CD14-positive monocyte (primary cell): ENCODE data around the gene TSPAN15. TPM values are rescaled to one million over a fixed set of nuclear protein-coding genes. Genes with fewer than 3 reads are reported as not detected.

Experiments used
- DNase-seq, 3 donors: peaks; one replicate each; pipeline ENCODE4 v3.0.0-alpha.2; 2011 to 2022
- H2AFZ ChIP-seq: 2 replicates; pipeline ENCODE4 v1.6.0; 2012; ENCODE audit warnings: mild to moderate bottlenecking, low read depth, low read length, inconsistent platforms; ENCODE audit not compliant: insufficient read depth, poor library complexity, severe bottlenecking
- H3K27ac ChIP-seq, 2 donors: 1 replicate in 1 of 2; 2 replicates in 1 of 2; pipeline ENCODE4 v1.5.1; 2012 to 2013; ENCODE audit warnings: low read length in 2 of 2, control low read depth in 1 of 2, inconsistent platforms in 1 of 2, low read depth in 1 of 2, mild to moderate bottlenecking in 1 of 2
- H3K27me3 ChIP-seq, 2 donors: one replicate each; pipeline versions ENCODE4 v1.6.0 to v1.6.1; 2011 to 2013; ENCODE audit warnings: low read length in 2 of 2; ENCODE audit not compliant: control insufficient read depth in 2 of 2, insufficient read depth in 2 of 2
- H3K36me3 ChIP-seq, 2 donors: replicated peaks in 1 of 2; 1 replicate in 1 of 2; 2 replicates in 1 of 2; pipeline versions ENCODE4 v1.5.1 to v1.6.1; 2012 to 2013; ENCODE audit warnings: low read length in 2 of 2, control low read depth in 1 of 2, inconsistent platforms in 1 of 2, mild to moderate bottlenecking in 1 of 2; ENCODE audit not compliant: insufficient read depth in 2 of 2, control insufficient read depth in 1 of 2
- H3K4me1 ChIP-seq, 2 donors: 1 replicate in 1 of 2; 2 replicates in 1 of 2; pipeline versions ENCODE4 v1.5.1 to v1.6.1; 2012 to 2013; ENCODE audit warnings: low read length in 2 of 2, control low read depth in 1 of 2, inconsistent platforms in 1 of 2, mild to moderate bottlenecking in 1 of 2, moderate library complexity in 1 of 2; ENCODE audit not compliant: insufficient read depth in 2 of 2, control insufficient read depth in 1 of 2
- H3K4me2 ChIP-seq: replicated peaks from 2 replicates; pipeline ENCODE3; 2012; ENCODE audit warnings: low read length, moderate library complexity, mild to moderate bottlenecking; ENCODE audit not compliant: poor library complexity, severe bottlenecking; ENCODE audit errors: extremely low read depth
- H3K4me3 ChIP-seq, 3 experiments: fragments of 200-600 bp in 1 of 3; sonication (generic) in 1 of 3; replicated peaks in 1 of 3; 1 replicate in 2 of 3; 2 replicates in 1 of 3; pipeline ENCODE4 v1.5.1; 2011 to 2013; ENCODE audit warnings: low read length in 3 of 3, mild to moderate bottlenecking in 3 of 3, control low read depth in 2 of 3, low read depth in 2 of 3, inconsistent platforms in 1 of 3, moderate library complexity in 1 of 3
- H3K79me2 ChIP-seq: 2 replicates; pipeline ENCODE4 v1.6.0; 2012; ENCODE audit warnings: mild to moderate bottlenecking, control low read depth, inconsistent platforms, low read length, moderate library complexity; ENCODE audit not compliant: insufficient read depth
- H3K9ac ChIP-seq: 2 replicates; pipeline ENCODE4 v1.6.0; 2017; ENCODE audit warnings: low read length, mild to moderate bottlenecking; ENCODE audit not compliant: insufficient read depth, poor library complexity, severe bottlenecking
- H3K9me3 ChIP-seq, 2 donors: replicated peaks in 1 of 2; 1 replicate in 1 of 2; 2 replicates in 1 of 2; pipeline versions ENCODE4 v1.5.1 to v1.6.1; 2012 to 2013; ENCODE audit warnings: low read length in 2 of 2, control low read depth in 1 of 2; ENCODE audit not compliant: control insufficient read depth in 1 of 2, insufficient read depth in 1 of 2
- H4K20me1 ChIP-seq: 2 replicates; pipeline ENCODE4 v1.6.0; 2012; ENCODE audit warnings: mild to moderate bottlenecking, low read length, control low read depth, moderate library complexity; ENCODE audit not compliant: insufficient read depth
- H3K27ac Mint-ChIP-seq, 7 donors: one replicate each; pipeline ENCODE4 v1.8.0; 2020; ENCODE audit warnings: mild to moderate bottlenecking in 7 of 7, mixed read lengths in 7 of 7, moderate library complexity in 6 of 7, inconsistent platforms in 2 of 7
- H3K27me3 Mint-ChIP-seq, 3 donors: one replicate each; pipeline ENCODE4 v1.8.0; 2021 to 2022; ENCODE audit warnings: low read depth in 3 of 3, mild to moderate bottlenecking in 3 of 3, mixed read lengths in 3 of 3, moderate library complexity in 3 of 3, inconsistent platforms in 1 of 3
- H3K36me3 Mint-ChIP-seq, 2 donors: one replicate each; pipeline ENCODE4 v1.8.0; 2020; ENCODE audit warnings: mixed read lengths in 2 of 2, inconsistent platforms in 1 of 2, mild to moderate bottlenecking in 1 of 2
- H3K4me1 Mint-ChIP-seq: one replicate; pipeline ENCODE4 v1.8.0; 2020; ENCODE audit warnings: mild to moderate bottlenecking, mixed read lengths
- H3K4me3 Mint-ChIP-seq, 2 donors: one replicate each; pipeline ENCODE4 v1.8.0; 2020; ENCODE audit warnings: mild to moderate bottlenecking in 2 of 2, mixed read lengths in 2 of 2, moderate library complexity in 1 of 2
- H3K9me3 Mint-ChIP-seq, 7 donors: one replicate each; pipeline ENCODE4 v1.8.0; 2020 to 2022; ENCODE audit warnings: mixed read lengths in 7 of 7, mild to moderate bottlenecking in 6 of 7, moderate library complexity in 6 of 7, inconsistent platforms in 2 of 7
- whole genome bisulfite sequencing: methylation state at CpG from one replicate; pipeline ENCODE4 v1.1.5; 2013; ENCODE audit warnings: missing lambda C conversion rate; ENCODE audit not compliant: insufficient coverage; 5-methylcytosine and 5-hydroxymethylcytosine counted together
- intact Hi-C, 2 donors: fragments of 100-400 bp; cut with micrococcal nuclease; formaldehyde crosslinking; loops; one replicate each; pipeline versions ENCODE4 v1.15.0 to v1.15.1; 2023
- polyA plus RNA-seq, 3 donors: library from polyadenylated mRNA; depleted of rRNA in 1 of 3; unstranded in 2 of 3; stranded (reverse) in 1 of 3; fragments of 300-500 nt in 2 of 3; fragments of >200 nt in 1 of 3; fragmentation: Illumina TruSeq in 2 of 3; gene quantifications; 1 replicate in 2 of 3; 2 replicates in 1 of 3; pipeline ENCODE4 v1.2.3, GENCODE V29; 2012 to 2021
- TF ChIP-seq, protein P1 (sequence below): fragments of 200-600 bp; IDR thresholded peaks from one replicate; pipeline ENCODE4 v1.8.0; 2022; ENCODE audit warnings: antibody characterized with exemption, mild to moderate bottlenecking

TSPAN15 gene
- polyA plus RNA-seq, 3 donors = 0.22 to 0.39 TPM; not detected in 1

DNA sequence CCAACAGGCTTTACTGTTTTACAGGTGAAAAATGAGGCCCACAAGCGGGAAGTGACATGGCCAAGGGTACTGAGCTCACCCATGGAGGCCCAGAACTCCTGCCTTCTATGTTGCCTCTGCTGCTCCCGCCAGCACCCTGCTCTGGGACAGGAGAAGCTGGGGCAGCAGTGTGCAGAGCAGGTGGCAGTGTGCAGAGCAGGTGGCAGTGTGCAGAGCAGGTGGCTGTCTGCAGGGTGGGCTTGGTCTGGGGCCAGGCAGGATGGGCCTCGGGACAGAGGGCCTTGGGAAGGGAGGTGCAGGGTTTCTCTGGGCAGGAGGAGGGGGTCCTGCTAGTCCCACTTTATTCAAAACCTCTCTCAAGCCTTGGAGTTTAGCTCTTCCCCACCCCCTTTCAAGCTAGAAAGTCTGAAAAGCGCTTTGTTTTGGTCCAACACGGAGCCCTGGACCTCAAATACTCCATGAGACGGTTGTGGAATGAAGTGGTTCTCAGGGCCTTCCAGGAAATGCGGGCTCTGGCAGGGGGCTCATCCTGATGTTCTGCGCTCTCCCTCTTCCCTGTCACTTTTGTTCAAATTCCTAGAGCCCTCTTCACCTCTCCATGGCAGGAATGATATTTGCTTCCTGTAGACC is 26.8 kb downstream of the TSPAN15 start:
- H3K4me2 ChIP-seq = no peak overlapping the region
- H3K4me1 ChIP-seq = peaks cover 17 to 19% of the 10 kb centered on the region in 2 donors
- no peaks in the 10 kb centered on the region for H3K79me2 ChIP-seq
- H3K4me3 ChIP-seq = no peak overlapping the region
- WGBS = 98% methylated on average over 6 of the region's 8 CpGs
- TF ChIP-seq, protein P1, sequence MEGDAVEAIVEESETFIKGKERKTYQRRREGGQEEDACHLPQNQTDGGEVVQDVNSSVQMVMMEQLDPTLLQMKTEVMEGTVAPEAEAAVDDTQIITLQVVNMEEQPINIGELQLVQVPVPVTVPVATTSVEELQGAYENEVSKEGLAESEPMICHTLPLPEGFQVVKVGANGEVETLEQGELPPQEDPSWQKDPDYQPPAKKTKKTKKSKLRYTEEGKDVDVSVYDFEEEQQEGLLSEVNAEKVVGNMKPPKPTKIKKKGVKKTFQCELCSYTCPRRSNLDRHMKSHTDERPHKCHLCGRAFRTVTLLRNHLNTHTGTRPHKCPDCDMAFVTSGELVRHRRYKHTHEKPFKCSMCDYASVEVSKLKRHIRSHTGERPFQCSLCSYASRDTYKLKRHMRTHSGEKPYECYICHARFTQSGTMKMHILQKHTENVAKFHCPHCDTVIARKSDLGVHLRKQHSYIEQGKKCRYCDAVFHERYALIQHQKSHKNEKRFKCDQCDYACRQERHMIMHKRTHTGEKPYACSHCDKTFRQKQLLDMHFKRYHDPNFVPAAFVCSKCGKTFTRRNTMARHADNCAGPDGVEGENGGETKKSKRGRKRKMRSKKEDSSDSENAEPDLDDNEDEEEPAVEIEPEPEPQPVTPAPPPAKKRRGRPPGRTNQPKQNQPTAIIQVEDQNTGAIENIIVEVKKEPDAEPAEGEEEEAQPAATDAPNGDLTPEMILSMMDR = no peak
- DNase-seq = no peak
- H3K9me3 Mint-ChIP-seq = peaks cover 0 to 2% (median 0%) of the 10 kb centered on the region in 7 donors
- H2AFZ ChIP-seq = no peak overlapping the region
- no peaks in the 10 kb centered on the region for H4K20me1 ChIP-seq
- peaks cover 2 to 7% (median 6%) of the 10 kb centered on the region in 3 donors for H3K27me3 Mint-ChIP-seq
- intact Hi-C loops = no loop called here
- no peaks in the 10 kb centered on the region for H3K9me3 ChIP-seq
- no peaks in the 10 kb centered on the region for H3K36me3 ChIP-seq
- no peak overlapping the region for H3K27ac Mint-ChIP-seq
- H3K27ac ChIP-seq = no peak overlapping the region
- peaks cover 21% of the 10 kb centered on the region for H3K4me1 Mint-ChIP-seq
- no peak overlapping the region for H3K9ac ChIP-seq
- no peak overlapping the region for H3K4me3 Mint-ChIP-seq
- no peaks in the 10 kb centered on the region for H3K27me3 ChIP-seq
- no peaks in the 10 kb centered on the region for H3K36me3 Mint-ChIP-seq

DNA sequence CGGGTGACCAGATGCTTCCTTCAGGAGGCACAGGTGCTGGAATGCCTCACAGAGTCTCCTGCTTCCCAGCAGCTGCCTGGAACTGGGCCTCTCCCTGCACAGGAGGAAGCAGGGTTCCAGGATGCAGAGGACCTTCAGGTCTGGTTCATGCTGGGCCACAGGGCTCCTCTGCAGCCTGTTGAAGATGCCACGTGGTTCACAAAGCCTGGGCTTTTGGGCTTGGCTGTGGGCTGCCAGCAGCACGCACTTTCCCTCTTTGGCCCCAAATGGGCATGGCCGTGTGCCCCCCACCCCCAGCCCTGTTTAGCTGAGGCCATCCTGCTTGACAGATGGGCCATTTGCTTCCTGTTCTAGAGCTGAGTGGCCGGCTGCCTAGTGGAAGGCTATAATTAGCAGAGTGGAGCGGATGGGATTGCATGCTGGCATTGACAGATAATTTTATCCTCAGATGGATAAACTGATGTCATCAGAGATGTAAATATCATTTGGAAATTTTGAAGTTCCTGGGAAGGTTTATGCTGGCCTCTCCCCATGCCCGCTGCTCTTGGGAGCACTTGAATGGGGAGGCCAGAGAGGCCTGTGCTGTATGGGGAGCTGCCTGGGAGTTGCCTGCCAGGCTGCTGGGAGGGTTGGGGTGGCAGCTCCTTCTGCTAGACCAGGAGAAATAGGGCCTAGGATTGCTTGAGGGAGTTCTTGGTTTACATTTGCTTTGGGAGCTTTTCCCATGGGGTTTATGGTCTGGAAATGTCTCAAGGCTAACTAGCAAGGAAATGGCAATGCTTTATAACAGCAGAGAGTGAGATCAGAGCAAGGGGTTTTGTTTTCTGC is 28.2 kb downstream of the TSPAN15 start:
- TF ChIP-seq, protein P1 = no peak
- Histone ChIP-seq H2AFZ (no peak overlapping the region), H3K27ac (no peak overlapping the region), H3K4me2 (no peak overlapping the region), H4K20me1 (no peaks in the 10 kb centered on the region), H3K27me3 (no peaks in the 10 kb centered on the region), H3K79me2 (no peaks in the 10 kb centered on the region), H3K4me1 (peaks cover 17 to 19% of the 10 kb centered on the region in 2 donors), H3K4me3 (no peak overlapping the region), H3K9ac (peak overlapping the region; percentile 4), H3K9me3 (no peaks in the 10 kb centered on the region), H3K36me3 (no peaks in the 10 kb centered on the region)
- Mint-ChIP-seq H3K9me3 (peaks cover 0 to 2% (median 0%) of the 10 kb centered on the region in 7 donors), H3K27me3 (peaks cover 4 to 6% (median 6%) of the 10 kb centered on the region in 3 donors), H3K27ac (no peak overlapping the region), H3K36me3 (no peaks in the 10 kb centered on the region), H3K4me1 (peaks cover 24% of the 10 kb centered on the region), H3K4me3 (no peak overlapping the region)
- intact Hi-C loops = no loop called here
- 30% methylated on average over 6 of the region's 7 CpGs for WGBS
- no peak for DNase-seq
